ENCODE data around the gene MFSD12.

- TF ChIP-seq, protein P1, sequence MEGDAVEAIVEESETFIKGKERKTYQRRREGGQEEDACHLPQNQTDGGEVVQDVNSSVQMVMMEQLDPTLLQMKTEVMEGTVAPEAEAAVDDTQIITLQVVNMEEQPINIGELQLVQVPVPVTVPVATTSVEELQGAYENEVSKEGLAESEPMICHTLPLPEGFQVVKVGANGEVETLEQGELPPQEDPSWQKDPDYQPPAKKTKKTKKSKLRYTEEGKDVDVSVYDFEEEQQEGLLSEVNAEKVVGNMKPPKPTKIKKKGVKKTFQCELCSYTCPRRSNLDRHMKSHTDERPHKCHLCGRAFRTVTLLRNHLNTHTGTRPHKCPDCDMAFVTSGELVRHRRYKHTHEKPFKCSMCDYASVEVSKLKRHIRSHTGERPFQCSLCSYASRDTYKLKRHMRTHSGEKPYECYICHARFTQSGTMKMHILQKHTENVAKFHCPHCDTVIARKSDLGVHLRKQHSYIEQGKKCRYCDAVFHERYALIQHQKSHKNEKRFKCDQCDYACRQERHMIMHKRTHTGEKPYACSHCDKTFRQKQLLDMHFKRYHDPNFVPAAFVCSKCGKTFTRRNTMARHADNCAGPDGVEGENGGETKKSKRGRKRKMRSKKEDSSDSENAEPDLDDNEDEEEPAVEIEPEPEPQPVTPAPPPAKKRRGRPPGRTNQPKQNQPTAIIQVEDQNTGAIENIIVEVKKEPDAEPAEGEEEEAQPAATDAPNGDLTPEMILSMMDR (conservative IDR thresholded peaks at IDR 0.05; ENCODE audit: low read length): no peak
- no peak for TF ChIP-seq EZH2phosphoT487 (IDR thresholded peaks at IDR 0.05; ENCODE audit: borderline replicate concordance)
These were observed 45.9 kb upstream of the MFSD12 start for GRCh38 chr19:3603121-3603811.

Data from Loucy (cell line).